ENCODE data around the gene OR56A1.
"Not testable (repeated sequence)": the region's sequence is repeated elsewhere in the genome, so short reads cannot be mapped to it uniquely, and the experiment has no call there.

Gene OR56A1, protein sequence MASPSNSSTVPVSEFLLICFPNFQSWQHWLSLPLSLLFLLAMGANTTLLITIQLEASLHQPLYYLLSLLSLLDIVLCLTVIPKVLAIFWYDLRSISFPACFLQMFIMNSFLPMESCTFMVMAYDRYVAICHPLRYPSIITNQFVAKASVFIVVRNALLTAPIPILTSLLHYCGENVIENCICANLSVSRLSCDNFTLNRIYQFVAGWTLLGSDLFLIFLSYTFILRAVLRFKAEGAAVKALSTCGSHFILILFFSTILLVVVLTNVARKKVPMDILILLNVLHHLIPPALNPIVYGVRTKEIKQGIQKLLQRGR

DNA sequence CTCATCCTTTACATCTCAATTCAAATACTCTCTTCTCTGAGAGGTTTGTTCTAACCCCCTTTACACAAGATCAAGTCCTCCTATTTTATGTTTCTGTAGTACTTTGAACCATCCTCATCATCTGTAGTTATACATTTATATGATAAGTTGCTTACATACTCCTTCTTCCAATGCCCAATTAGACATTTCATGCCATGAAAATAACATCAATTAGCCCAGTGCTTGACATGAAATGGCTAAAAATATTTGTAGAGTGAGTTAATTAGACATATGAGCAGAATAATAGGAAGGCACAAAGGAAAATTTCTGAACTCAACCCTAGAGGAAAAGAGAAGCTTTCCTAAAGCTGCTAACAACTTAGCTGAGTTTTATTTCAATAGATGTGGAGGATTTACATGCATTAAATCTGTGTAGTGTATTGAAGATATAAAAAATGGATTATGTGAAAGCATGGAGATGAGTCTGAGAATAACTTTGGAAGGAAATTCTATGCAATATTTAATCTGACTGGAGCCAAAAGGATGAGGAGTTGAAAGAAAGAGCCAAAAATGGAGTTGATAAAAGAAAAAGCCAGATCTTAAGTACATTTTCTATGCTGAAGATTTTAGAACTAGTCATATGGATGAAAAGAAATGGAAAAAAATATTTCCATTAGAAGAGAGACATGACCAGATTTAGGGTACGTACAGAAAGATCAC is at the start of gene OR56A1:
TSS of gene OR56A1 (minus strand) at position 51 of the 698 bp plus-strand sequence. CDS start 3,066 bp downstream, outside the sequence.
- DNase-seq = no peak

DNA sequence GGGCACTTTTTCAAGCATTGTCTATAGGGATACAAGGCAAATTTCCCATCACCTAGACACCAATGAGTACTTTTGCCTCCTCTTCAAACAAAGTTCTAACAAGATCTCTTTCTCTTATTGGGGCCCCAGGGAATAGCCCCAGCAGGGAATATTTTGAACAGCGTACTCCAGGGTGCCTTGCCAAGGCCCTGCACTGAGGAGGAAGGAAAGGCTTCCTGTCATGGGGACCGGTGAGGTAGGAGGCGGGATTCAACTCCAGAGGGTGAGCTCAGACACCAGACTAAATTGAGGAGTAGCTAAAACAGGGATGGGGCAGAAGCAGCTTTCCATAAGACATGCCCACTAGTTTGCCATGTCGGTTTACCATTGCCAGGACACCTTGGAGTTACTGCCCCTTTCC is 48.9 kb upstream of the OR56A1 start:
- DNase-seq = no peak

DNA sequence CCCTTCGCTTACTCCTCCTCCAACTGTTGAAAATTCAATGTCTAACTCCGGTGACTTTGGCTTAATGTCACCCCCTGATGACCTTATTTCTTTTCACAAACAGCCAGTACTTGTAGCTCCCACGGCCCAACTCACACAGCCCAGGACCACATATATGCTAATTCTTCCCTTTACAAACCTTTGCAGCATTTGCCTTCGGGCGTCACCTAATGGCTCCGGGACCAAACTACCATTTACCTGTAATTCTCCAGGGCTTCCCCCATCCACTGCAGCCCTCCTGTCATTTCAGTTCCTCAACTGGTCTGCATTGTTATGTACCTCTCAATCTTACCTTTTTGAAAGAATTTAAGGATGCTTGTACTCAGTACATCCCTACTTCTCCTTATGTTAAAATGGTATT is 47.2 kb upstream of the OR56A1 start:
- DNase-seq = no peak

DNA sequence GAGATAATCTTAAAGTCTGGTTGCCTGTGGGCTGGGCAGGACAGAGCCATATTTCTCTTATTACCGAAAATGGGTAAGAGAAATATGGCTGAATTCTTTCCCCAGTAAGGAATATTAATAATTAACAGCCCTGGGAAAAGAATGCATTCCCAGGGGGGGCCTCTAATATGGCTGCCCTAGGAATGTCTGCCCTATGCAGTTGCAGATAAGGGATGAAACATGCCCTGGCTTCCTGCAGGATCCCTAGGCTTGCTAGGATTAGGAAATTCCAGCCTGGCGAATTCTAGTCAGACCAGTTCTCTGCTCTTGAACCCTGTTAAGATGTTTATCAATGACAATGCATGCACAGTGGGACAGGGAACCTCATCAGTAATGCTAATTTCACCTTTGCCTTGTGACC is 45.9 kb upstream of the OR56A1 start:
- DNase-seq = not testable (repeated sequence)

DNA sequence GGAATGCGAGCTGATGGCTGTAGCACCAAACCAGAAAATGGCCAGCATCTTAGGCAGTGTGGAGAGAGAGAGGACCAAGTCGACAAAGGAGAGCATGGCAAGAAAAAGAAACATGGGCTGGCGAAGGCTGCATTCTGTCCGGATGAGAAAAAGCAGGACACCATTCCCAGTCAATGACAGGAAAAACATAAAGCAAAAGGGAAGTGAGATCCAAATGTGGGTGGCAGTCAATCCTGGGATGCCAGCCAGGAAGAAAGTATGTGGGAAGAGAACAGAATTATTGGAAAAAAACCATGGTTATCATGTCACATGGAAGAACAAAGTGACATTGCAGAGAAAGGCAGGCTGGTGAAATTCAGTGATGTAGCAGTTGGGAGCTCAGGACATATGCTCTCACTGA is 36.9 kb upstream of the OR56A1 start:
- peak in 19 of 58 donors; percentile 2 to 73 (median 20) for DNase-seq

DNA sequence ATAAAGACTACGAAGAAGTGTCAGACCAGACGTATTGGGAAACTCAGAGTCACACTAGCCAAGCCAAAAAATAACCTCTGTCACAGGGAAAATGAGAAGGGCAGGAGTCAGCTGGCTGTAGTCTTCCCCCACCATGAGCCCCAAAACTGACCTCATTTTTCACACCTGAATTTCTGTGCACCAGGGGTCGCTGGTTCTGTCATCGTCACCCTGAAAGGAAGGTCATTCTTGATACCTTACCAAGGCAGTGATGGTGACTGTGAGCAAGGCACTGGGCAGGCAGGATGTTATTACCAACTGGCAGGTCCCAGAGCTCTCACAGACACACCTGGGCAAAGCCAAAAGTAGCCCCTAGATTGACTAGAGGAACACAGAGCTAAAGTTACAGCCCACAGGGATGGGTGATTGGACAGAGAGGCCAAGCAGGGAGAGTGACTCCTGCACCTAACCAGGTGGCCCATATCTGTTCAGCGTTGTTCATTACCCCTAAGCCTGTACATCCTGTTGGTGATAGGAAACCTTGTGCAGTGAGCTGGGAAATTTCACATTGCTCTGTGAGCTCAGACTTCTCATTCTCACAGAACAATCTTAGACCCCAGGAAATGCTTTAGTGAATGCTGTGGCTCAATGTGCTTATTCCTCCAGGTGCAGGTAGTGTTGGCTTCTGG is 32.3 kb upstream of the OR56A1 start:
- no peak for DNase-seq

DNA sequence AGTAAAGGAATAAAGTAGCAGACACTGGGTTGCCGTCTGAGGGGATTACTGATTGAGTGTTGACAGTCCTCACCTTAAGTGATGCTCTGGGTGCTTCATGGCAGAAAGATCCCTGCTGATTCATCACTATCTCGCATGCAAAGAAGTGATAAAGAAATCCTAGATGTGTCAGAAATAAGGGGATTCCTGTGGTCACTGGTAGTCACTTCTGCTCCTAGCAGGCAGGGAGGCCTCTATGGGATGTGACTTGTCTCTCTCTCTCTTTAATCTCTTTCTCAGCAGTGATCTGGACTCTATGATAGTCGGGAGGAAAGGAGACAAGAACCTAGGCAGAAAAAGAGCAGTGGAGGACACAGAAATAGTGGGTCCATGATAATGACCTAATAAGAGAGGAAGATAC is 30.9 kb upstream of the OR56A1 start:
- no peak for DNase-seq

DNA sequence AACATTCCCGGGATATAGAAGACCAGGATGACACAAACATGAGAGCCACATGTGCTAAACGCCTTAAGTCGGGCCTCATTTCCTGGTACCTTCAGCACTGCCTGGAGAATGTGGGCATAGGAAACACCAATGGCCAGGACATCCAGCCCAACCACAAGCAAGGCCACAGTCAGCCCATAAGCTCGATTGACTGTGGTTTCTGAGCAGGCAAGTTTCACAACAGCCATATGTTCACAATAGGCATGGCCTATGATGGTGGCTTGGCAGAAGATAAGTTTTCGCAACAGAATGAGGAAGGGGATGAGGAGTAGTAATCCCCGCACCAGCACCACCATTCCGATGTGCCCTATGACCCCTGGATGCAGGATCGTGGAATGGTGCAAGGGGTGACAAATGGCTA is 26.9 kb upstream of the OR56A1 start:
- DNase-seq = no peak

DNA sequence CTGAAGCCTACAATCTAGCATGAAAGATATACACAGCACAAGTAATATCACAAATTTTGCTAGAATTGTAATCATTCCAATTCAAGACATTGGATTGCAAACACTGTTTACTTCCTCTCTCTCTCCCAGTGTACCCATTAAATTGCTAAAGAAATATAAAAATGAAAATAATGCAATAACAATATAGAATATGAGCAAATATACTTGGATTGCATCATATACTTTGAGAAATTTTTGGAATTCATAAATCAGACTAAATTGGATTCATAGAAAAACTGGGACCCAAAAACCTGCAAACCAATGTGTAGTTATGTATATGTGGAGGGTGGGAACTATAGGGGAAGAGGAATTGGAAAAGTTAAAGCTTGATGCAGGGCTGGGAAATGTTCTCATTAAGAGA is 25.0 kb upstream of the OR56A1 start:
- DNase-seq = no peak

DNA sequence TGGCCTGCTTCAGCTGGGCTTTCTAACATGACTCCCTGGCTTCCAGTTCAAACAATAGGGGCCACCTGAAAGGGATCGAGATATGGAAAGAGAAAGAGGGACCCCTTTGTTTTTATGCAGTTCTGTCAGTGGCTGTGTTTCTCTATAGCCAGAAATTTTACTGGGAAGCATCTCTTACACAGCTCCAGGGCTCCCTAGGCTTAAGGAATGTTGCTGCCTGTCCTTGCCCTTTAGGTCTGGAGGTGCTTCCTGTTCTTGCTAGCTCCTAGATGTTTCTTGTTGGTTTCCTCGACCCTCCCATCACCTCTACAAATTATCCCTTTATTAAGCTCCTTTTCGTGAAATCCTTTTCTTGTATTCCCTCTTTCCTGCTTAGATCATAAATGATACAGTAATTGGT is 21.8 kb upstream of the OR56A1 start:
- DNase-seq = no peak

DNA sequence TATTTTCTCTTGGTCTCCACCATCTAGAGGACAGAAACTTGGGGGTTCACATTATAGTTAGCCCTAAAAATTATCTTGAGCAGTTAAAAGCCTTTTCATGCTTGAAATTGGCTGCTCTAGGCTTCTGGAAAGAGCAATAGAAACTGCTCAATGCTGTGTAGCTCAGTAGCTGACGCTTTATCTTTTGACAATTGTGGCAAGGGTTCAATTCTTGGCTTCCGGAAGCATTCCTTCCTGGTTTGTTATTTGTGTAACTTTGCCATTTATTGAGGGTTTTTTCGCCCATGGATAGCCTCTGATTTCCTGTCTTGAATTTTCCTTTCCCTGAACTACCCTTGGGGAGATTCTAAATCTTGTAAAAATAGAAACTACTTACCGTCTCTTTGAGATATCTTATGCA is 10.3 kb upstream of the OR56A1 start:
- no peak for DNase-seq

DNA sequence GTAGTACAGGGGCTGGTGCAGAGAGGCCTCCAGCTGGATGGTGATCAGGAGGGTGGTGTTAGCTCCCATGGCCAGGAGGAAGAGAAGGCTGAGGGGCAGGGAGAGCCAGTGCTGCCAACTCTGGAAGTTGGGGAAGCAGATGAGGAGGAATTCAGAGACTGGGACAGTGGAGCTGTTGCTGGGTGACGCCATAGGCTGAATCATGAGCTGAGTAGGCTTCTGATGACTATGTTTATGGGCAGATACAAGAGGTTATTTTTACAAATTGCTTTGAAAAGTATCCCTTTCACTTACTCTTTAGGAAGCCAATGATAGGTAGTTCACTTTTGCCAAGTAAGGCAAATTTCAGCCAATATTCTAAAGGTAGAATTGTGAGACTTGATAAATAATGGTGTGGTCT is 3.1 kb downstream of the OR56A1 start:
- no peak for DNase-seq

DNA sequence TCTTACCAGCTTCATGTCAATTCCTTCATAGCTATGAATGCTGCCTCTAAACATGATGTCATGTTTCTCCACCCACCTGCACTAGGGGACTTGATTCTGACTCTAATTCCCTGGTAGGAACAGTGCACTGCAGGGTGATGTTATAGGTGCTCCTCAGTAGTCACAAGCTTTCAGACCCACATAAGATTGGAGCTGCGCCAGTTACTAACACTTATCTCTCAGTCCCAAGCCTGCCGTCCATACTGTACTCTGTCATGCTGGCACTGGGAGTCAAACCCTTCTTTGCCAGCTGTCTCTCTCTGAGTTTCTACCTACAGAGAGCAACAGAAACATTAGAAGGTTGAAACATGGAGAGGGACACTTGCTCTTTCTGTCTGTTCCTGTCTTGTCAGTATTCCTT is 5.5 kb downstream of the OR56A1 start:
- DNase-seq = no peak

DNA sequence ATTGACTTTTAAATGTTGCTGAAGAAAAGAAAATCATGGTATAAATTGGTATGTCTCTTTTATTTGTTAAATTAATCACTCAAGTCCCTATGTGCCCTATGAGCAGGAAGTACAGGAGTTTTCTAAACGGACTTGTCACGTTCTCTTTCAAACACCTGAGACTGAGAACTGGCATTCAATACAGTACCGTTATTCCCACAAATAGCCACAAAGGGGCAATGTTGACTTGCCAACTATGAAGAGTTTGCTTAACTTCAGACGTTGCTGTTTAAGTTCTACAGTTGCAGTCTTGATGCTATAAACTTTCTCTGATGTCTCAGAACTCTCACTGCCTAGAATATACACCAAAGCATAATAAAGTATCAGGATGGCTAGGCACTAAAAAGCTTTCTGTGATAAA is 7.6 kb downstream of the OR56A1 start:
- DNase-seq = peak in 5 of 58 donors; percentile 2 to 50 (median 6)

DNA sequence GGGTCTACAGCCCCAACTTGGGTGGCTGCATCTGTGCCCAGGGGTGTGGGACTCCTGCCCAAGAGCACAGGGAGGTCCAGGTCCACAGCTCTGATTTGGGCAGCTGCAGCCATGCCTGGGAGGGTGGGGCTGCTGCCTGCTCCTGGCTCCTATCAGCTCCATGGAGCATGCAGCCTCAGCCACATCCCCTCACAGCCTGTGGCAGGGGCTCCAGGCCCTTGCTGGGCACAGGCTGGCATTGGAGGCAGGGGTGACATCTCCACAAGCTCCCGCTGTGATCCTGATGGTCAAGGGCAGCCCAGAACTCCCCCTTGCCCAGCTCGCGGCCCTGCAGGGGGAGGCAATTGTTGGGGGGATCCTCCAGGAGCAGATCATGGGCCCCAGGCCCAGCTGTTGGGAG is 17.5 kb downstream of the OR56A1 start:
- DNase-seq = no peak

DNA sequence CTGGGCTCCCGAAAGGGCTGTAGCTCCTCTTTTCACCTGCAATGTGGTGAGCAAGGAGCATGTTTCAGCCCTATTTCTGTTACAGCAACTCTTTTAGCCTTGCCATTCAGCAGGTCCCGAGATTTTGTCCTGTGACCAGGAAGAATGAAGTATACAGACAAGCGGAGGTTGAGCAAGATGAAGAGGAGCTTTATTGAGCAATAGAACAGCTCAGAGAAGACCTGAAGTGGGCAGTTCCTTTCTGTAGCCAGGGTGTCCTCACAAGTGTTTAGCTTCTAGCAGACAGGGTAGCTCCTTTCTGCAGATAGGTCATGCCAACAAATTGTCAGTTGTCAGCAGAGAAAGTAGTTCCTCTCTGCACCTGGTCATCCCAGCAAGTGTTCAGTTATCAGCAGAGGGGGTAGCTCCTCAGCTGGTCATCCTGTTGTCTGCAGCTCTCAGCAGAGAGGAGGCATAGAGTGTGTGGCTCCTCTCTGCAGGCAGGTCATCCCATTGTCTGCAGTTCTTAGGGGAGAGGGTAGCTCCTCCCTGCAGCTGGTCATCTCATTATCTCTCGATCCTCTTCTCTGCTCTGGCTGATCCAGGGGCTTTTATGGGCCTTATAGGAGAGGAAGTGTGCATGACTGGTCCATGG is 18.4 kb downstream of the OR56A1 start:
- no peak for DNase-seq

DNA sequence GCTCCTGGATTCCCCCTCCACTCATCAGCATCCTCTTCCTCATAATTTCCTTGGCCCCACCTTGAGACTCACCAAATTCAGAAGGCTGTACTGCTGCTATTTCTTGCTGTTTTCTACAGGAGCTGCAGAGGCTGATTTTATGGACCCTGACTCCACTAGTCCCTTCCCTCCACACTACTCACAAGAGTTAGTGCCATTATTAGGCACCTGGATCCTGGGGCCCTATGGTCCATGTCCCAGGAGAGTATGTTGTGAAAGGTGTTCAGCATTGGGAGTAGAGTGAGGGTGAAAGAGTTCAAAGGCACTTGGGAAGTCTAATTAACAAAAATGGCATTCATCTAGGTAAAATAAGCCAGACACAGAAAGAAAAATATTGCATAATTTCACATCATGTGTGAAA is 23.7 kb downstream of the OR56A1 start, which contains the start of gene OR56A4:
TSS of gene OR56A4 (minus strand) at position 101 of the 400 bp plus-strand sequence. CDS start 3,954 bp downstream, outside the sequence.
- DNase-seq = no peak

DNA sequence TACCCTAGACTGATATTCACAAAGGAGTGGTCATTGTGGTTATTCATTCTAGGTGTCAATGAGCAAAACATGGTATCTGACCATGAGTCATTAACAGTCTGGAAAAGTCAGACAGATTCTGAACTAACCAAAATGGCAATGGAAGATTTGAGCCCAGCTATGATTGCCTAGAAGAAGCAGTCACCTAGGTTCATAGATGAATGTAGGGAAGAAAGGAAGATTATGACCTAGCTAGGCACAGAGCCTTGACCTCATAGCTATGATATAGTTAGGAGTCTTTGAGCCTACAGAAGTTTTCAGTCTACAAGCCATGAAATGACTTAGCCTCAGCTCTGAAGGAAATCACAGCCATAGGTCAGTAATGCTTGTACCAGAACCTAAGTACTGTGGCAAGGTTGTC is 24.2 kb downstream of the OR56A1 start:
- no peak for DNase-seq

DNA sequence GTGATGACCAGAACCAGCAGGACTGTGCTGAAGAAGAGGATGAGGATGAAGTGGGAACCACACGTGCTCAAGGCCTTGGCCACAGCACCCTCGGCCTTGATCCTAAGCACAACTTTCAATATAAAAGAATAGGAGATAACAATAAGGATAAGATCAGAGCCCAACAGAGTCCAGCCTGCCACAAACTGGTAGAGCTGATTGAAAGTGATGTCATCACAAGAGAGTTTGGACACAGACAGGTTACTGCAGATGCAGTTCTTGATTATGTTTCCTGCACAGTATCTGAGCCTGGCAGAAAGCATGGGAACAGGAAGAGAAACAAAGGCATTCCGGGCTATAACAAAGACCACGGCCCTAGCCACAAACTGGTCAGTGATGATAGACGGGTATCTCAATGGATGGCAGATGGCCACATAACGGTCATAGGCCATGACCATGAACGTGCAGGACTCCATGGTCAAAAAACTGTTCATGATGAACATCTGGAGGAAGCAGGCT is 28.3 kb downstream of the OR56A1 start:
- DNase-seq = no peak

DNA sequence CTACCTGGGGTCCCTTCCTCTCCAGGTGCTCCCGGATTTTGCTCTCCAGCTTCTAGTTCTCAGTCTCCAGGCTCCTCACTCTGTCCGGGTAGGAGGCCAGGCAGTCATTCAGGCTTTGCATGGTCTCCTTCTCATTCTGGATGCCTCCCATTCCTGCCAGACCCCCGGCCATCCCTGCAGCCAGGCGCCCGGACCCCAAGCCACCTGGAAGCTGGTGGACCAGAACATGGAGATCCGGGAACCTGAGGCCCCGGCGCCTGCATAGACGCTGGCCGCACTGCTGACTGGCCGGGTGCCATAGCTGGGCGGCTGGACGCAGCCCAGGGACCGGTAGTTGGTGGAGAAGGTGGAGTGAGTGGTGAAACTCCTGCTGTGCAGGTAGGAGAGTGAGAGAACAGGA is 35.8 kb downstream of the OR56A1 start:
- no peak for DNase-seq

DNA sequence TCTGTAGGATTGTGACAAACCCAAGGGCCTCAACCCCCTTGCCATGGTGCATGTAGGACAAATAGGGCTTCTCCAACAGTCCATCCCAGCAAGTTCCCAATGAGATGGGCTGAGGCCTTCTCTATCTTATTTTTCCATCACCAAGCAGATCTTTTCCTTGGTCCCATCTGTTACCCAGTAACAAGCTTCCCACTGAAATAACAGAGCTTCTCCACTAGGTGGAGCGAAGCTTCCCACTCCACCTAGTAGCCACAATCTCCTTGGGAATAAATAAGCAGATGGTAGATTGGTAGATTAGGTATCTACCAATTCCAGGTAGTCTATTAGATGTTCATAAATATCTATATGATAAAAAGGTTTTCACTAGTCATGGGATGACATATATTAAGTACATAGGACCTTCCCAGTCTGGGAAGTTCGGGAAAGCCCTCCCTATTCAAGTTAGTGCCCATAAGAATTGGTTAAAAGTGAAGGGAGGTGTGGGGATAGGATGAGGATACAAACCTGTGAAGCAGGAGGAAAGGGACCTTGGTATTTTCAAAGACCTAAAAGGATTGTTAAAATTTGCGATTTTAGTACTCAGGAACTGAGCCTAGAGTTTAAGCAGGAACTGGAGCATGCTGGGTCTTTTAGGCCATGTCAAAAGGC is 37.8 kb downstream of the OR56A1 start:
- DNase-seq = no peak
